ENCODE data around the gene C4orf50. TPM values are rescaled to one million over a fixed set of nuclear protein-coding genes. Genes with fewer than 3 reads are reported as not detected.

Gene C4orf50
- total RNA-seq, 1 donor from 2014 or later: 0.09 TPM

GRCh38 chr4:6038711-6039110 lies 20.5 kb upstream of the C4orf50 start:
- no peak for DNase-seq

GRCh38 chr4:6035786-6036185 lies 17.6 kb upstream of the C4orf50 start:
- H3K36me3 ChIP-seq: no peaks in the 10 kb centered on the region
- H3K9me3 ChIP-seq: no peaks in the 10 kb centered on the region
- intact Hi-C loops (cut with DNase I): no loop called here
- TF ChIP-seq CTCF (IDR thresholded peaks at IDR 0.05): no peak
- no peaks in the 10 kb centered on the region for H3K4me1 ChIP-seq
- ATAC-seq: no peak
- H3K27ac ChIP-seq: no peak overlapping the region
- no peak overlapping the region for H3K4me3 ChIP-seq
- DNase-seq: no peak
- no peaks in the 10 kb centered on the region for H3K27me3 ChIP-seq (ENCODE audit: low read depth)

More at GRCh38 chr4:6038711-6039110, 20.5 kb upstream of the C4orf50 start:
- H3K4me1 ChIP-seq: no peaks in the 10 kb centered on the region
- no peak for ATAC-seq
- H3K27ac ChIP-seq: no peak overlapping the region
- TF ChIP-seq CTCF (IDR thresholded peaks at IDR 0.05): no peak
- H3K27me3 ChIP-seq (ENCODE audit: low read depth): no peaks in the 10 kb centered on the region
- no peaks in the 10 kb centered on the region for H3K9me3 ChIP-seq
- intact Hi-C loops (cut with DNase I): no loop called here
- no peaks in the 10 kb centered on the region for H3K36me3 ChIP-seq
- no peak overlapping the region for H3K4me3 ChIP-seq

- Histone ChIP-seq H3K36me3 (no peaks in the 10 kb centered on the region), H3K27me3 (ENCODE audit: low read depth) (no peaks in the 10 kb centered on the region), H3K4me3 (no peak overlapping the region), H3K4me1 (no peaks in the 10 kb centered on the region), H3K9me3 (no peaks in the 10 kb centered on the region), H3K27ac (no peak overlapping the region)
- ATAC-seq: no peak
- intact Hi-C loops (cut with DNase I): no loop called here
- no peak for TF ChIP-seq CTCF (IDR thresholded peaks at IDR 0.05)
- no peak for DNase-seq
Observed at GRCh38 chr4:6033381-6033780, 15.2 kb upstream of the C4orf50 start.

GRCh38 chr4:6032249-6033244 lies 14.3 kb upstream of the C4orf50 start:
- DNase-seq: no peak
- H3K27ac ChIP-seq: no peak overlapping the region
- no peaks in the 10 kb centered on the region for H3K9me3 ChIP-seq
- no peaks in the 10 kb centered on the region for H3K4me1 ChIP-seq
- H3K4me3 ChIP-seq: no peak overlapping the region
- no peaks in the 10 kb centered on the region for H3K27me3 ChIP-seq (ENCODE audit: low read depth)
- intact Hi-C loops (cut with DNase I): no loop called here
- no peak for ATAC-seq
- TF ChIP-seq CTCF (IDR thresholded peaks at IDR 0.05): no peak
- no peaks in the 10 kb centered on the region for H3K36me3 ChIP-seq

GRCh38 chr4:6031846-6032245 lies 13.6 kb upstream of the C4orf50 start:
- ATAC-seq (no peak), DNase-seq (no peak)
- intact Hi-C loops (cut with DNase I): no loop called here
- Histone ChIP-seq H3K36me3 (no peaks in the 10 kb centered on the region), H3K4me3 (no peak overlapping the region), H3K4me1 (no peaks in the 10 kb centered on the region), H3K9me3 (no peaks in the 10 kb centered on the region), H3K27ac (no peak overlapping the region), H3K27me3 (ENCODE audit: low read depth) (no peaks in the 10 kb centered on the region)
- no peak for TF ChIP-seq CTCF (IDR thresholded peaks at IDR 0.05)
